Mononuclear cell (primary cell): ENCODE data around the gene NUBPL. TPM values are rescaled to one million over a fixed set of nuclear protein-coding genes. Genes with fewer than 3 reads are reported as not detected.

Source experiments
- H3K27me3 ChIP-seq: 2 replicates; pipeline ENCODE4 v1.6.0; 2011; ENCODE audit warnings: low read length, control low read depth; ENCODE audit not compliant: insufficient read depth
- H3K4me1 ChIP-seq: 2 replicates; pipeline ENCODE4 v1.5.1; 2011; ENCODE audit warnings: mild to moderate bottlenecking, low read length, control low read depth; ENCODE audit not compliant: insufficient read depth
- H3K4me3 ChIP-seq: 2 replicates; pipeline ENCODE4 v1.5.1; 2011; ENCODE audit warnings: mild to moderate bottlenecking, low read length, moderate library complexity
- H3K9me3 ChIP-seq: 2 replicates; pipeline ENCODE4 v1.5.1; 2011; ENCODE audit warnings: low read depth, mild to moderate bottlenecking, control low read depth, low read length
- total RNA-seq: library from RNA; depleted of rRNA; stranded (reverse); fragments of >200 nt; gene quantifications from one replicate; pipeline ENCODE4 v1.2.3, GENCODE V29; 2012

NUBPL gene
- total RNA-seq, 1 donor = 5.7 TPM

GRCh38 chr14:31560759-31561154 is 447 bp upstream of the NUBPL start:
- Histone ChIP-seq H3K27me3 (peaks cover 9% of the 10 kb centered on the region), H3K4me1 (peaks cover 15% of the 10 kb centered on the region), H3K9me3 (no peaks in the 10 kb centered on the region), H3K4me3 (peak overlapping the region; percentile 73)

GRCh38 chr14:31564194-31564593 is 3.0 kb downstream of the NUBPL start:
- Histone ChIP-seq H3K4me1 (peaks cover 15% of the 10 kb centered on the region), H3K27me3 (no peaks in the 10 kb centered on the region), H3K9me3 (no peaks in the 10 kb centered on the region), H3K4me3 (no peak overlapping the region)

- no peaks in the 10 kb centered on the region for H3K27me3 ChIP-seq
- H3K9me3 ChIP-seq = no peaks in the 10 kb centered on the region
- no peak overlapping the region for H3K4me3 ChIP-seq
- peaks cover 7% of the 10 kb centered on the region for H3K4me1 ChIP-seq
Observed at GRCh38 chr14:31566456-31566855, 5.3 kb downstream of the NUBPL start.

- H3K9me3 ChIP-seq = no peaks in the 10 kb centered on the region
- no peak overlapping the region for H3K4me3 ChIP-seq
- no peaks in the 10 kb centered on the region for H3K4me1 ChIP-seq
Observed at GRCh38 chr14:31567655-31568054, 6.5 kb downstream of the NUBPL start.

GRCh38 chr14:31568161-31568560 is 7.0 kb downstream of the NUBPL start:
- Histone ChIP-seq H3K4me1 (no peaks in the 10 kb centered on the region), H3K9me3 (no peaks in the 10 kb centered on the region), H3K27me3 (no peaks in the 10 kb centered on the region), H3K4me3 (no peak overlapping the region)

More at GRCh38 chr14:31567655-31568054, 6.5 kb downstream of the NUBPL start:
- H3K27me3 ChIP-seq = no peaks in the 10 kb centered on the region

- Histone ChIP-seq H3K9me3 (no peaks in the 10 kb centered on the region), H3K27me3 (no peaks in the 10 kb centered on the region), H3K4me1 (no peaks in the 10 kb centered on the region), H3K4me3 (no peak overlapping the region)
Observed at GRCh38 chr14:31568671-31569070, 7.5 kb downstream of the NUBPL start.

GRCh38 chr14:31572955-31573354 is 11.8 kb downstream of the NUBPL start:
- Histone ChIP-seq H3K4me1 (no peaks in the 10 kb centered on the region), H3K9me3 (no peaks in the 10 kb centered on the region), H3K27me3 (no peaks in the 10 kb centered on the region), H3K4me3 (no peak overlapping the region)

- Histone ChIP-seq H3K4me1 (no peaks in the 10 kb centered on the region), H3K27me3 (no peaks in the 10 kb centered on the region), H3K4me3 (no peak overlapping the region), H3K9me3 (no peaks in the 10 kb centered on the region)
Observed at GRCh38 chr14:31576949-31577348, 15.7 kb downstream of the NUBPL start.

GRCh38 chr14:31578266-31578665 is 17.1 kb downstream of the NUBPL start:
- no peaks in the 10 kb centered on the region for H3K9me3 ChIP-seq
- no peaks in the 10 kb centered on the region for H3K27me3 ChIP-seq
- H3K4me3 ChIP-seq = no peak overlapping the region
- no peaks in the 10 kb centered on the region for H3K4me1 ChIP-seq

- Histone ChIP-seq H3K27me3 (no peaks in the 10 kb centered on the region), H3K4me3 (no peak overlapping the region), H3K9me3 (no peaks in the 10 kb centered on the region)
Observed at GRCh38 chr14:31578792-31579501, 17.7 kb downstream of the NUBPL start.

GRCh38 chr14:31580234-31580633 is 19.0 kb downstream of the NUBPL start:
- Histone ChIP-seq H3K9me3 (no peaks in the 10 kb centered on the region), H3K4me3 (no peak overlapping the region), H3K27me3 (no peaks in the 10 kb centered on the region), H3K4me1 (no peaks in the 10 kb centered on the region)

More at GRCh38 chr14:31578792-31579501, 17.7 kb downstream of the NUBPL start:
- H3K4me1 ChIP-seq = no peaks in the 10 kb centered on the region

- Histone ChIP-seq H3K4me1 (no peaks in the 10 kb centered on the region), H3K9me3 (no peaks in the 10 kb centered on the region), H3K27me3 (no peaks in the 10 kb centered on the region), H3K4me3 (no peak overlapping the region)
Observed at GRCh38 chr14:31582286-31582691, 21.1 kb downstream of the NUBPL start.

- Histone ChIP-seq H3K27me3 (no peaks in the 10 kb centered on the region), H3K4me3 (no peak overlapping the region), H3K4me1 (no peaks in the 10 kb centered on the region)
Observed at GRCh38 chr14:31582836-31583452, 21.7 kb downstream of the NUBPL start.

GRCh38 chr14:31590206-31590605 is 29.0 kb downstream of the NUBPL start:
- Histone ChIP-seq H3K4me1 (no peaks in the 10 kb centered on the region), H3K4me3 (no peak overlapping the region), H3K27me3 (no peaks in the 10 kb centered on the region), H3K9me3 (no peaks in the 10 kb centered on the region)

More at GRCh38 chr14:31582836-31583452, 21.7 kb downstream of the NUBPL start:
- no peaks in the 10 kb centered on the region for H3K9me3 ChIP-seq

GRCh38 chr14:31592122-31592521 is 30.9 kb downstream of the NUBPL start:
- Histone ChIP-seq H3K4me3 (no peak overlapping the region), H3K27me3 (no peaks in the 10 kb centered on the region), H3K9me3 (no peaks in the 10 kb centered on the region), H3K4me1 (no peaks in the 10 kb centered on the region)

- no peaks in the 10 kb centered on the region for H3K9me3 ChIP-seq
- H3K4me3 ChIP-seq = no peak overlapping the region
- H3K27me3 ChIP-seq = no peaks in the 10 kb centered on the region
- H3K4me1 ChIP-seq = no peaks in the 10 kb centered on the region
Observed at GRCh38 chr14:31592631-31593030, 31.4 kb downstream of the NUBPL start.
